Measurements from ENCODE around the gene ANKFN1.

Gene ANKFN1

GRCh38 chr17:56113486-56113885, 39.8 kb upstream of the ANKFN1 start:
- TF ChIP-seq, protein P1, sequence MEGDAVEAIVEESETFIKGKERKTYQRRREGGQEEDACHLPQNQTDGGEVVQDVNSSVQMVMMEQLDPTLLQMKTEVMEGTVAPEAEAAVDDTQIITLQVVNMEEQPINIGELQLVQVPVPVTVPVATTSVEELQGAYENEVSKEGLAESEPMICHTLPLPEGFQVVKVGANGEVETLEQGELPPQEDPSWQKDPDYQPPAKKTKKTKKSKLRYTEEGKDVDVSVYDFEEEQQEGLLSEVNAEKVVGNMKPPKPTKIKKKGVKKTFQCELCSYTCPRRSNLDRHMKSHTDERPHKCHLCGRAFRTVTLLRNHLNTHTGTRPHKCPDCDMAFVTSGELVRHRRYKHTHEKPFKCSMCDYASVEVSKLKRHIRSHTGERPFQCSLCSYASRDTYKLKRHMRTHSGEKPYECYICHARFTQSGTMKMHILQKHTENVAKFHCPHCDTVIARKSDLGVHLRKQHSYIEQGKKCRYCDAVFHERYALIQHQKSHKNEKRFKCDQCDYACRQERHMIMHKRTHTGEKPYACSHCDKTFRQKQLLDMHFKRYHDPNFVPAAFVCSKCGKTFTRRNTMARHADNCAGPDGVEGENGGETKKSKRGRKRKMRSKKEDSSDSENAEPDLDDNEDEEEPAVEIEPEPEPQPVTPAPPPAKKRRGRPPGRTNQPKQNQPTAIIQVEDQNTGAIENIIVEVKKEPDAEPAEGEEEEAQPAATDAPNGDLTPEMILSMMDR (conservative IDR thresholded peaks at IDR 0.05; ENCODE audit: control insufficient read depth, insufficient read depth, low read depth, low read length), result no peak
- DNase-seq (ENCODE audit: low read depth), result no peak
- no peak overlapping the region for H3K4me3 ChIP-seq (ENCODE audit: control insufficient read depth, low read depth, low read length)

GRCh38 chr17:56114469-56114868, 38.8 kb upstream of the ANKFN1 start:
- no peak overlapping the region for H3K4me3 ChIP-seq (ENCODE audit: control insufficient read depth, low read depth, low read length)
- TF ChIP-seq, protein P1 (conservative IDR thresholded peaks at IDR 0.05; ENCODE audit: control insufficient read depth, insufficient read depth, low read depth, low read length), result no peak
- DNase-seq (ENCODE audit: low read depth), result no peak

GRCh38 chr17:56119191-56119590, 34.1 kb upstream of the ANKFN1 start:
- DNase-seq (ENCODE audit: low read depth), result no peak
- TF ChIP-seq, protein P1 (conservative IDR thresholded peaks at IDR 0.05; ENCODE audit: control insufficient read depth, insufficient read depth, low read depth, low read length), result no peak
- no peak overlapping the region for H3K4me3 ChIP-seq (ENCODE audit: control insufficient read depth, low read depth, low read length)

DNA sequence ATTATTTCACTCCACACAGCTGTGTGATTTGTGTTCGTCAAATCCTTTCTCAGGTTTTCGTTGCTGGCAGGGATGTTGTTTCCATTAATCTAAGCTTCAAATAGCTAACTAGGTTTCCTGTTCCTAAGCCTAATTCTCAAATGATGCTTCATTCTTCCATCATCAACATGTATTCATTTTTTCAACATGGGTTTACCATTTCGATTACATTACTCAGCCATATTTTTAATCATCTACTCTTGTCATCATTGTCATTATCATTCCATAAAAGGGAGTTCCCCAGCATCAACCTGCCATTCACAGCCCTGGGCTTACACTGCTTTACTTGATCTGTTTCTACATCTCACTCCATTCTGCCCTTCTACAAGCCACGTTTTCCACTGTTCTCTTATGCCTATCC, 33.3 kb upstream of the ANKFN1 start:
- no peak overlapping the region for H3K4me3 ChIP-seq (ENCODE audit: control insufficient read depth, low read depth, low read length)
- TF ChIP-seq, protein P1 (conservative IDR thresholded peaks at IDR 0.05; ENCODE audit: control insufficient read depth, insufficient read depth, low read depth, low read length), result no peak
- DNase-seq (ENCODE audit: low read depth), result no peak

DNA sequence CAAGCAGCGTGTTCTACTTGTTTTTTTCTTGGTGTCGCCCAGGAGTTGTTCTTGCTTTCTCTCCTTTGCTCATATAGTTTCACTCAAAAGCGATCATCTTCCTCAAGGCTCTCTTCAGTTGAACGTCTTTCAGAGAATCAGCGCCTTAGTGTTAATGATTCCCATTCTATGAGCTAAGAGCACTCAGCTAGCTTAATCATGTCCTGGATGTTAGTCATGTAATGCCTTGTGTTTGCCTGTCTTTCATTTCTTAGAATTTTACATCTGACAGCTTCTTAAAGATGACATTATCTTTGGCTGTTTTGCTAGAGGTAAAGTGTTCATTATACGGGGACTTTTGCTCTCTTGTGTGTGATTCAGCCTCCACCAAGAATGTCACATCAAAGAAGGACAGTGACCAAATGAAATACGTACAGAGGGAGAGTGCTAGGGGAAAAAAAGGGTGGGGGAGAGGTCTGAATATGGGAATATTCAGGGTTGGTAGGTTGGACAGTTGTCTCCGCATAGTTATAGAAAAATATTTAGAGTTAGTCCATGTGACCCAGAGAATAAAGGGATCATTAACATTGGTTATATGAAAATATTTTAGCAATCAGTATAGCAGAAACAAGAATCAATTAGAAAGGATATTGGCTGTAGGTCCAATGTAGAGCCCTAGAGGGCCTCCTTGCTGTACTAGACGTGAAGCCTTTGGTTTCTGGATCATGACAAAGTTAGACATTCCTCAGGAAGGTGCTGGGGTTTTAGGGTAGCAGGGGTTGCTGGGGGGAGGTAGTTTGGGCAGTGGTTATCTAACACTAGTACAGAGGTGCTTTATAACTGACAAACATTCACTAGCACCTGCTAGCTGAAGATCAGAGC, 31.9 kb upstream of the ANKFN1 start:
- TF ChIP-seq, protein P1 (conservative IDR thresholded peaks at IDR 0.05; ENCODE audit: control insufficient read depth, insufficient read depth, low read depth, low read length), result peak; percentile 53
- no peak for DNase-seq (ENCODE audit: low read depth)
- no peak overlapping the region for H3K4me3 ChIP-seq (ENCODE audit: control insufficient read depth, low read depth, low read length)

DNA sequence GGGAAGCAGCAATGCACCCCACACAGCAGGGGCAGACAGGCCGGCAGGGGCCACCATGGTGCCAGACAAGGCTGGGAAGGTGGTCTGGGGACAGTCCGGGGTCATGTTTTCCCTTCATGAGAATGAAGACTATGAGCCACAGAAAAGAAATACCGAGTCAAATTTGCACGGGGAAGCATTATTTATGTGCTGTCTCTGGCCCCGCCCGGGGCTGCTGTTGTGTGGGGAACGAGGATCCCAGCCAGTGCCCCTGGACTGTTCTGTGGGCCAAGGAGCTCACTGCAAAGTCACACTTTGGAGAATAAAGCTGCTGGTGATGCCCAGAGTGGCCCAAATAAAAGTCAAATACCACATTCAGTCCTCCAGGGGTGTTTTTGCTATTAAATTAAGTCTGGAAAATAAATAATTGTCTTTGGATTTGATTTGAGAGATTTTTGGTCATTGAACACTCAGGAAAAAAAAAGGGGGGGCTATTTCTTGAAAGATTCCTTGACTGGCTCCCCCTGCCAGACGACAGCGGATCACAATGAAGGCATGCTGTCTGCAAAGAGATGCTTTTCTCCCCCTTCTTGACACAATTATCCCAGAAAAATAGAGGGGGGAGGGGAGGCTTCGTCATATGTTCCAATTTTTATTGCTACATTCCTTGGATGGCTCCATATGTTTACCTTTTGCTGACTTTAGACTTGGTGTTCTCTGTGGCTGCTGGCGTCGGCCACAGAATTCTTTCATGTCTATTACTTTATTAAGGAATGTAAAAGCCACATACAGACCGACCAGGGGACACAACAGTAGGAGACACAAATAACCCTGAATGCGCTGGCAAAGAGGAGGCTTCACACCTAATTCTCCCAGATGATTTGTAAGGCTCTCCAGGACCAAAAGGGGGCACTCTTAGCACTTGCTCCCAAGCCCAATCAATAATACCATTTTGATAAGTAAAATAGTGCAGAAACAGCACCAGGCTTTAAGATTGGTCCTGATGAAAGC, 27.1 kb upstream of the ANKFN1 start:
- no peak overlapping the region for H3K4me3 ChIP-seq (ENCODE audit: control insufficient read depth, low read depth, low read length)
- TF ChIP-seq, protein P1 (conservative IDR thresholded peaks at IDR 0.05; ENCODE audit: control insufficient read depth, insufficient read depth, low read depth, low read length), result peak; percentile 92
- peak; percentile 93 for DNase-seq (ENCODE audit: low read depth)

All from fibroblast of mammary gland (primary cell).